Adrenal gland (tissue), 5 donors: Measurements from ENCODE around the gene MAN1B1.

Experiments used
- CTCF ChIP-seq, 6 experiments: fragments of 450-650 bp in 4 of 6; fragments of 200-600 bp in 2 of 6; sonication (generic) in 1 of 6; IDR thresholded peaks; 1 replicate in 5 of 6; 2 replicates in 1 of 6; pipeline versions ENCODE4 v1.5.1 to v1.8.0; 2016 to 2021; ENCODE audit warnings: antibody characterized with exemption in 6 of 6, mild to moderate bottlenecking in 2 of 6, moderate library complexity in 1 of 6
- POLR2A ChIP-seq, 2 donors: fragments of 450-650 bp; IDR thresholded peaks; one replicate each; pipeline ENCODE4 v1.6.1; 2017; ENCODE audit warnings: antibody characterized with exemption in 2 of 2, mild to moderate bottlenecking in 2 of 2, moderate library complexity in 1 of 2
- donor health status: DM: no; HTN: no; CAD: no.

- TF ChIP-seq CTCF (IDR thresholded peaks at IDR 0.05) (no peak), POLR2A (IDR thresholded peaks at IDR 0.05) (peak; percentile 50 to 66)
Observed at GRCh38 chr9:137077010-137077747, 9.6 kb upstream of the MAN1B1 start, which contains the start of gene UAP1L1.
